ENCODE measurements around the gene RAD51B.

Gene RAD51B

DNA sequence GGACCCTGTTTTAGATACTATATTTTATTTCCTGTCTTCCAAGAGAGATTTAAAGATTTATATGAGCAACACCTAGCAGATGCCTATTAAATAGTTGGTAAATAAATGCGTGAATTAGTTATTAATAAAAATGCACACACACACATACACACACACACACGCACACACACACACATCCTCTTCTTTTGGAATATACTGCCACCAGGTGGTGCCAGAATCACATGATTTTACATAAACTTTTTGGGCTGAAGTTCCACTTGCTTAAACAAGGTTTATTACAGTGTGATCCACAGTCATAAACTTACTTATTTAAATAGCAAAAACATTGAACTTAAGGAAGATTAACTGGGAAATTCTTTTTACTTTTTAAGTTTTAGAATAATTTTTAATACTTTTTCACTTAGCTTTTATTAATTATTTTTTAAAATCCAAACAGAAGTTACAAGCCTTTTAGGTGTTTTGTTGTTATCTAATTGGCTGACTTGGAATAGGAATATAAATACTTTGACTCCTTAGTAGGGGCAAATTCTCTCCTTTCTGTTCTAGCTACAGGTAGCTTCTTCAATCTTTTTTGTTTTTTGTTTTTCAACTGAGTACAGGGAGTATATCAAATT is 17.5 kb downstream of the RAD51B start:
- DNase-seq: peak; percentile 53

DNA sequence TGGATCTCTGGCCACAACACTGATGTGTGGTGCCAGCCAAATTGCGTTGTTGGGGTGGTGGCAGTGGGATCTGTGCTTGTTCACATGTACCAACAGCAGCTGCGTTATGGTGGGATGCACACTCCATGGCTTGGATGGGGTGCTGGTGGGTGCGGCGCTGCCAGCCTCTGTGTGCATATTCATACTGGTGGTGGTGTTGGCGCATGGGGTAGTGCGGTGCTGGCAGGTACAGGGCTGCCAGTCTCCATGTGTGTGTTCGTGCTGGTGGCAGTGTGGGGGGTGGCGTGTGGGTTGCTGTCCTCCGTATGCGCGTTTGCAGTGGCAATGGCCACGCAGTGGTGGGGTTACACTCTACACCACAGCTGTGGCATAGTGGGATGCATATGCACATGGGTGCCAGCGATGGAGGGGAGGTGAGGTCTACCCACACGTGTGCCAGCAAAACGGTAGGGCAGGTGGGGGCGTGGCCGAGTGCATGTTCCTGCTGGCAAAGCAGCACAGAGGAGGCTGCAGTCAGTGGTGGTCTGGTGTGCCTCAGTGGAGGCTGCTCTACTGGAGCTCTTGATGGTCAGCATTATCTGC is 26.5 kb downstream of the RAD51B start:
- DNase-seq: no peak

DNA sequence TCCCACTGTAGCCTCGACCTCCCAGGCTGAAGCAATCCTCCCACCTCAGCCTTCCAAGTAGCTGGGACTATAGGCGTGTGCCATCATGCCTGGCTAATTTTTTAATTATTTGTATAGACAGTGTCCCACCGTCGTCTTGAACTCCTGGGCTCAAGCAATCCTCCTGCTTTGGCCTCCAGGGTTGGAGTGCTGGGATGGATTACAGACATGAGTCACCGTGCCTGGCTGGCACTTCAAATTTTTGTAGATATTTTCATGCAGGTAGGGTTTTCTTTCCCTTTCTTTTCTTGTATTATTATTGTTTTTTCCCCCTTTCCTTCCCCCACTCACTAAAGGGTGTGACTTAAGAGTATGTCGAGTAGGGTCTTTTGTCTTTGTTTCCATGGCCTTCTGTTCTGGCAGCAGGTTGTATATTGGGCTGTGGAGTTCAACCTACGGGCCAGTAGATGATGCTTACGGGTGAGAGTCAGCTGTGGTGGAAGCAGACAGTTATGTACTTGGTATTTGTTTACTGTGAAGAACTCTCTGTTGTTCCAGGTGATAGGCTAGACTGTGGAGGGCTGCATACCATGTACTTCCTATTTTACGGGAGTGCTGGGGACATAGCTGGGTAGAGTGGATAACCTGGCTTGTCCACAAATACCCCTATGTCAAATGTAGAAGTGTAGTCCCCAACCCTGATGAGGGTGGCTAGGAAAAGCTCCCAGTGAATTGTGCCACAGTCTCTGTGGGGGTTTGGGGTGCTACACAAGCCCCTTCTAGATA is 30.7 kb downstream of the RAD51B start:
- DNase-seq: no peak

DNA sequence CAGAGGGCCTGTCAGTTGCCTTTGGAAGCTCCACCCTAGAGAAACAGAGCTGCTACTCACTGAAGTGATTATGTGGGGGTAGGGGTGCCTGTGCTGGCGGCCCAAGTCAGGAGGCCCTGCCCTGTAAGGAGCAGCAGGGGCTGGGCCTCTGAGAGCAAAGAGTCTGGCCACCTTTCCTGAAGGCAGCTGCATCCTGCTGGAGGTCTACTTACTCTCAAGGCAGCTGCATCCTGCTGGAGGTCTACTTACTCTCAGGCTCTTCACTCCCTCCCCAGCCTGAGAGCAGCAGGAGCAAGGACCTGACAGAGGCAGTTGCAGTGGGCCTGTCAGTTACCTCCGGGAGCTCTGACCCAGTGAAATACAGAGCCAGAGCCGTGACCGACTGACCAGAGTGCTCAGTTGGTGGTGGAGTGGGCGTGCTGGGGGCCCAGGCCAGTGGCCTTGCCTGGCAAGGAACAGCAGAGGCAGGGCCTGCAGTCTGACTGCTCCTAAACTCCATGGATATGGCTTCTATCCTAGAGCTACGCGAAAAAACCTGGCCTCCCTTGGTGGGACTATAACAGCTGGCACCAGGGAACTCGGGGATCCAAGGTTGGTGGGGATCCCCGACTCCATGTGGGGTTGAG is 32.3 kb downstream of the RAD51B start:
- DNase-seq: no peak

DNA sequence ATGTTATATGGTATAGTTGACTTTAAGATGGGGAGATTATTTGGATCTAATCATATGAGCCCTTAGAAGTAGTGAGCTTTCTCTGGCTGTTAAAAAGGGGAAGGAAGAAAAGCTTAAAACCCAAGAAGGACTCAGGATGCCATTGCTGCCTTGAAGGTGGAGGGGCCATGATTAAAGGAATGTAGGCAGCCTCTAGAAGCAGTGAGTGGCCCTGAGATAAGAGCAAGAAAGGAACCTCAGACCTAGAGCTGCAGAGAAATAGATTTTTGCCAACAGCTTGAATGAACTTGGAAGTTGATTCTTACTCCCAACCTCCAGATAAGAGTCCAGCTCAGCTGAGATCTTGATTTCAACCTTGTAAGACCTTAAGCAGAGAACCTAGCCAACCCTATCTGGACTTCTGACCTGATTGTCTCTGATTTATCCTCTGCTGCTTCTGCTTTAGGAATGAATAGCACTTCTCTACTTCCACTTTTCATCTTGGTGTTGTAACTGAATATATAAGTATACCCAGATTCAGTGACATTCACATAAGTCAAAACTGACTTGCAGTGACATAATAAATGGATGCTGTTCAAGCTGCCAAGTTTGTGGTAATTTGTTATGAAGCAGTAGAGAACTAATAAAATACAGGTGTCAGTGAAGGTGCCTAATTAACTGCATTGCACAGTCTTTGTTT is 33.5 kb downstream of the RAD51B start:
- DNase-seq: no peak

DNA sequence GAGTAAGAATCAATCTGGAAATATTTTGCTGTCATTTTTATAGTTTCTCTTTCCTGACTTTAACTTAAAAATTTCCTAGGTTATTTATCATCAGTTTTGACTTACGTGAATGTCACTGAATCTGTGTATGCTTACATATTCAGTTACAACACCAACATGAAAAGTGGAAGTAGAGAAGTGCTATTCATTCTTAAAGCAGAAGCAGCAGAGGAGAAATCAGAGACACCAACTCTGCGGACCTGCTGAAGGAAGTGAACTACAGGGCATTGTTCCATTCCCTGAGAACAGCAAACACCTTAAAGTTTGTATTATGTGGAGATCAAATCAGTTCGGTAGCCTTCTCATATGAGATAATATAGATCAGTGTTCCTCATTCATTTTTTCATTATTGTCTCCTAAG is 34.1 kb downstream of the RAD51B start:
- no peak for DNase-seq

DNA sequence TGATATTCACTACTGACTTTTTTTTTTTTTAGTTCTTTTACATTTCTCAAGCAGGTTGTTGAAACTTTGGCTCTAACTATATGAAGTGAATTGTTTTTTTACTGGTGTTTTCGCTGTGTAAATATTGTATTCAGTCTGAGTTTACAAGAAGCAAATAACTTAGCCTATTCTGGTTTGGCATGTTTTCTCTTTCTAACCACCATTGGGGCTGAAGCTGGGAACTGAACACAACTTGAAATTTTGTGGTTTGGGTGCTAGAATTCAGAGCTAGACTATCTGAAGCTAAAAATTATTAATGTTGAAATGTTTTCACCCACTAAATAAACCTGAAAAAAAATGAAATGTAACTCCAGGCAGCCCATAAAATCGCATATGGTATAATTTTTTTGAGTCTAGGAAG is 37.2 kb downstream of the RAD51B start:
- no peak for DNase-seq

DNA sequence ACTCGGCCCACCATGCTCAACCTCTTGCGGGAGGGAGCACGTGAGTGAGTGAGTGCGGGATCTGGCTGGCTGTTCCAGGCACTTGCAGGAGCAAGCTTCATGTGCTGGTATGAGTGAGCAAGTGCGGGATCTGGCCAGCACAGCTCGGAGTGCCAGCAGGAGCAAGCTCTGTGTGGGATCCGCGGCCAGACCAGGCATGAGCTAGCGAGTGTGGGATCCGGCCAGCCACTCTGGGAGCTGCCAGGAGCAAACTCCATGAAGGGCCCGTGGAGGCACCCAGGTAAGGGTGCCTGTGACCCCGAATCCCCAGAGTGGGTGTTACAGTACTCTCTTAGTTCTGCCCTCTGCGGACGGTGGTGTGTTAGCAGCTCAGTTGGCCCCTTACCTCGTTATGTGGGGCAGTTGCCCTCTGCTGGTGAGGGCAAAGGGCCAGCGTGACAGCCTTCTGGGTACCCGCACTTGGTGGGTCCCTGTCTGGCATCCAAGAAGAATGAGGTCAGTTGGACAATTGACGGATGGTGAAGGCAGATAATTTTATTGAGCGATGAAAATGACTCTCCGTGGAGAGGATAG is 38.3 kb downstream of the RAD51B start:
- DNase-seq: no peak

DNA sequence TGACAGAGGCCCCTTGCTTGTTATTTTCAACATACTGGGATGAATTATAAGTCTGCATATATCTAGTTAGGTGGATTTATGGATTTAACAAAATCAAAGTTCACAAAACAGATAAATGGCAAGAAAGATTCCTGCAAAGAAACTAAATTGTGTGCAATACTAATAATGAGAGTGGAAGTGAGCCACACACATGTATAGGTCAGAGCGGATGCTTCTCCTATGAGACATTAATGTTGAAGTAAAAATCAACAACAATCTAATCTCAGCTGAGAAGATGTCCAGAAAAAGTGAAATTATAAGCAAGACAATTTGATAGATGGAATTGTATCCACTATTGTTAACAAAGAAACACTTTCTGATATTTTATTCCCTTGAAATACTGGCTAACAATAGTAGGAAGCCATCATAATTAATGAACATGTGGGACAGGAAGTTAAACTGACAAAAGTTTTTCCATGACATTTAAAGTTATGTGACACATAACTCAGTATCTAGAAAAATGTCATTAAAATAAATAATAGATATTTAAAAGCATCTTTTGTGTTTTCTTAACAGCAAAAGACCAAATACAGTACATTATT is 39.7 kb downstream of the RAD51B start:
- no peak for DNase-seq

DNA sequence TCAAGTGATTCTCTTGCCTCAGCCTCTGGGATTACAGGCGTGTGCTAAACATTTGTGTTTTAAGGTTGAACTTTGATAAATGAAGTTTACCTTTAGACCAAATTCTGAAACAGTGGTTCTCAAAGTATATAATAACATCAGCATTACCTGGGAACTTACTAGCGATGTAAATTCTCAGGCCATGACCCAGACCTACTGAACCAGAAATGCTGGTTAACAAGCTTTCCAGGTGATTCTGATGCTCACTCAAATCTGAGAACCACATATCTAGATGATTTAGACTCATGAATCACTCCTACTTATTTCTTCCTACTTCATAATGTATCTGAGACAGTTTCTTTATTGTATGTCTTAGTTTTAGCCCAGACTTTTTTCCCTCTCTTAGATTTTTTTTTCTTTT is 43.6 kb downstream of the RAD51B start:
- no peak for DNase-seq

DNA sequence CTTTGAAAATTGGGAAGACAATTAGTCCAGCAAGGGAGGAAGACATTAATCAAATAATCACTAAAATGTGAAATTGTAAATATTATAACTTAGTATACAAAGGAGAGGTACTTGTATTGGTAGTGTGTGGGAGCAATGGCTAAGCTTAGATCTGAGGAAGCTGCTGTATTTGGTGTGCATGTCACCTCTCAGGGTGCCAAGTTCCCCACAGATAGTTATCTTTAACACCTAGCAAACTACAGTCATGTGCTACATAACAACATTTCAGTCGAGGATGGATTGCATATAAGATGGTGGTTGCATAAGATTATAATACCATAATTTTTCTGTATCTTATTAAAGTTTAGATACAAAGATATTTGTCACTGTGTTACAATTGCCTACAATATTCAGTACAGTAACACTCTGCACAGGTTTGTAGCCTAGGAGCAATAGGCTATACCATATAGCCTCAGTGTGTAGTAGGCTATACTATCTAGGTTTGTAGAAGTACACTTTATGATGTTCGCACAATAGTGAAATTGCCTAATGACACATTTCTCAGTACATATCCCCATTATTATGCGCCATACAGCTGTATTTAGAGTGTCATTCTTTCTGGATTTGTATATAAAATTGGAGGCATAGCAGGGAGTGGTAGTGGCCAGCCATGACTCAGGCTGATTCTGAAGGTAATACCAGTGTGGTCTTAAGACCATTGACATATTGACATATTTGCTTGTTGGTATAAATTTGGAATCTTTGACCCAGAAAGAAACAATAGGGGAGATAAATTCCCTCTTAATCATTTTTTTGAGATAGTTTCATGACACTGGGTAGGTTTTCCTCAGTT is 55.8 kb downstream of the RAD51B start:
- no peak for DNase-seq

DNA sequence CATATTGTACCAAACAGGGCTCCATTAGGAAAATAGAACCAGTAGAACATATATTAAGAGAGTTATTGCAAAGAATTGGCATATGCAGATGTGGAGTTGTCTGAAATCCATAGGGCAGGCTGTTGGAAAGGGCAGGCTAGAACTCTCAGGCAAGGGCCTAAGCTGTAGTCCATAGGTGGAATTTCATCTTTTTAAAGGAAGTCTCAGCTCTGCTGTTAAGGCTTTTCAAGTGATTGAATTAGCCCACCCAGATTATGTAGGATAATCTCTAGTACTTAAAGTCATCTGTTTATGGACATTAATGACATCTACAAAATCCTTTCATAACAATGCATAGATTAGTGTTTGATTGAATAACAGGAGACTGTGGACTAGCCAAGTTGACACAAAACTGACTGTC is 59.4 kb downstream of the RAD51B start:
- no peak for DNase-seq

DNA sequence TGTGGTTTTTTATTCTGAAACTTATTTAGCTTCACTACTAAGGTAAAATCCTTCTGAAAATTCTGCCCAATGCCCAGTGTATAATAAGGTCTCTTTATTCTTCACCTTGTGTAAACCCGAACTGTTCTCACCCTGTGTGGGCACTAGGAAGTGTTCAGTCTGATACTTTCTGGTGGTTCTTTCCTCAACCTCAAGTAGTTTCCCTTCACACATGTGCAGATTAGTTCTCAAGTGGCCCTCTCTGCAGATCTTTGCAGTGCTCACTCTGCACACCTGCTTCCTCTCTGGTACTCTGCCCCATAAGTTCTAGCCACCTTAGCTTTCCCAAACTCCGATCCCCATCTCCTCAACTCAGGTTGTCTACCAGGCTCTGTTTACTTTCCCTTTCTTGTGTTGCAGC is 61.6 kb downstream of the RAD51B start:
- DNase-seq: peak; percentile 3

DNA sequence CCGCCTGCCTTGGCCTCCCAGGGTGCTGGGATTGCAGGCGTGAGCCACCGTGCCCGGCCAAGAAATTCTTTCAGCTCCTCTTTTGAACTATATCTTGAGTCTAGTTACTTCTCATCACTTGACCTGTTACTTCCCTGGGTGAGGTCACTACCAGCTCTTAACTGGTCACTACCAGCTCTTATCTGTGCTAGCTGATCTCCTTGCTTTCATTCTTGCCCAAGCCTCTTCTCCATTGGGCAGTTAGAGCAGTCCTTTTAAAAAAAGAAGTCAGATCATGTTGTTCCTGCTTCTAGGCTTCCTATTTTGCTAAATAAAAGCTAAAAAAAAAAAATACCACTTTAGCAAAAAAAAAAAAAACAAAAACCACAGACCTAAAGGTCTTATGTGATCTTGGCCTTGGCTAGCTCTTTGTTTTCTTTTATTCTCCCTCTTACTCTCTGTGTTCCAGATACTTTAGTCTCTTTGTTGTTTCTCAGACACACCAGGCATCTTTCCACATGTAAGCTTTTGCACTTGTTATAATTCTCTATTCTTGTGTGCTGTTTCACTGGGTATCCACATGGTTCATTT is 63.5 kb downstream of the RAD51B start:
- no peak for DNase-seq

DNA sequence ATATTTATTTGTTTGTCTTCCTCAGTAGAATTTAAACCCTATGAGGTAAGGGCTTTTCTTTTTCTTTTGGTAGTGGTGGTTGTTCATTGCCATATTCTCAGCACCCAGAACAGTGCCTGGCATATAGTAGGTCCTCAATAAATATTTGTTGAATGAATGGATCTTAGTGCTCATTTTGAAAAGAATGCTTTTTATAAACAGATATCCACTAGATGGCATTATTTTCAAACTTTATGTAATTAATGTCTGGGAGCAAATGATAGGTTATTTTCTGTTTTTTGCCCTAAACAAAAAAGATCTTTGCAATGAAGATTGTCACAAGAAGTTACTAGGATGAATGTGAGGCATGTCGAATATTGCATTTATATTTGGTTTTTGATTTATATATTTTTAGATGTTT is 64.1 kb downstream of the RAD51B start:
- DNase-seq: no peak

DNA sequence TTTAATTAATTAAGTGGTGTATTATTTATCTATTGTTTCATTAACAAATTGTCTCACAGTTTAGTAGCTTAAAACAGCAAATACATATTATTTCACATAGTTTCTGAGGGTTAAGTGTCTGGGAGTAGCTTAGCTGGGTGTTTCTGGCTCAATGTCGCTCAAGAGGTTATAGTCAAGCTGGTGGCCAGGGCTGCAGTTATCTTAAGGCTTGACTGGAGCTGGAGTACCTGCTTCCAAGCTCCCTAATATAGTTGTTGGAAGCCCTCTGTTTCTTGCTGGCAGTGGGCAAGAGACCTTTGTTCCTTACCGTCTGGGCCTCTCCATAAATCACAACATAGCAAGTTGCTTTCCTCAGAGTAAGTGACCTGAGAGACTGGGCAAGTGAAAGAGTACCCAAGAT is 66.6 kb downstream of the RAD51B start:
- no peak for DNase-seq

DNA sequence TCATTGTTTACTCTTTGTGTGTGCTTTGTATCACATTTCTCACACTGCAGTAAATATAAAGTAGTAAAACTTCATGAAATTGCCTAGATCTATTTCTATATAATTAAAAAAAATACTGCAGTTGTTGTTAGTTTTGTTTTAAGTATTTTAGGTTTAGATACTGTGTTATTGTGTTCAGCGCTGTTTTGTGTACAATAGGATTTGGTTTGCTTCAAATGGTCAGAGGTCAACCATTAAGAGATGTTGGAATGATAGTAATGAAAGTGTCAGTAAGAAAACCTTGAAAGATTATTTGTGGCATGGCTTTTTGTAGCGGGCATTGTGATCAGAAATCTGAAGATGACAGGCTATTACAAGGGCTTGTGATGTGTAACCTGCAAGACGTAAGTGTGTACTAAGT is 67.9 kb downstream of the RAD51B start:
- DNase-seq: no peak

DNA sequence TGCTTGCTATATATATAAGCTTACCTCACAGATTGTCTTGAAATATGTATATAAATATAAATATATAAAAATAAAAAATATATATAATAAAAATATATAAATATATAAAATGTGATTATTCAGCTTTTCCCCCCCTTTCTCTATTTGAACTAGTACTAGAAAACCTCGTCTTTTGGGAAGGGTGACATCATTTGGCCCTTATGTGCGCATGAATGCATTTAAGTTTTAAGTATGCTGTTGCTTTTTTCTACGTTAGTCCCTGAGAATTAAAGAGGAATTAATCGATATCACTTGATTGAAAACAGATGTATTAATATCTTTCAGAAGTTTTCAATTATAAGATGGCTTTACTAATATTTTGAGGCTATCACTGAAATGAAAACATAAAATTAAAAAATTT is 69.9 kb downstream of the RAD51B start:
- no peak for DNase-seq

DNA sequence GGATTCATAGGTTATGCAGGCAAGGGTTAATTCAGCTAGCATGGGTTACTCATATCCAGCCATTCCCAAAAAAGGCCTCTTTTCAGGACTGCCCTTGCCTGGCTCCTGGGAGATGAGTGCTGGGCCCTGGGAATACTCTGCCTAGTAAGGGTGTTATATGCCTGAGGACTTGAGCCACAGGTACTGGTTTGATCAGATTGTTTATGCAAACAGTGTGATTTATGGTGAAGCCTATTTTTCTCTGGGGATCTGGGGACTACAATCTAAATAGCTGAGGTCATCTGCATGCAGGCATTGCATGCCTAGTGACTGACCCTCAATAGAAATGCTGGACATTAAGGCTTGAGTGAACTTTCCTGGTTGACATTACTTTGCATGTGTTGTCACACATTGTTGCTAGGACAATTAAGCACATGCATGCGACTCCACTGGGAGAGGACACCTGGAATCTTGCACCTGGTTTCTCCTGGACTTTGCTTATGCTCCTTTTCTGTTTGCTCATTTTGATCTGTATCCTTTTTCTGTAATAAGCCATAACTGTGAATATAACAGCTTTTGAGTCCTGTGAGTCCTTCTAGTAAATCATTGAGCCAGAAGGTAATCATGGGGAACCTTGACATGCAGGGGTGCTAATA is 73.0 kb downstream of the RAD51B start:
- DNase-seq: no peak

DNA sequence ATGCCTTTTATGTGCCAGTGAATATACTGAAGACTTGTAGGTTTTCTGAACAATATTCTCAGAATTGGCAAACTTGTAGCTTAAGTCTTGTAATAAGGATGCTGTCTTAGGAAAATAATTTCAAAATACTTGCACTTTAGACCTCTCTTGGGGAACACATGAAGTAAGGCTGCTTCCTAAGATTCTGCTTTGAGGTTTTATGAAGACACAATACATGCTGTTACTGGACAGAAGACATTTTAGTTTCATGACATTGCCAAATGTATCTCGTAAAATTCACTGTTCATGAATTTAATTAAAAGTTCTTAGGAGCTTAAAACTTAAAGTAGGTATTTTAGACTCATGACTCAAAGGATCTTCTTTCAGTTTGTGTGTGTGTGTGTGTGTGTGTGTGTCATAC is 80.7 kb downstream of the RAD51B start:
- no peak for DNase-seq
